ENCODE measurements around the gene UBE2E2.

DNA sequence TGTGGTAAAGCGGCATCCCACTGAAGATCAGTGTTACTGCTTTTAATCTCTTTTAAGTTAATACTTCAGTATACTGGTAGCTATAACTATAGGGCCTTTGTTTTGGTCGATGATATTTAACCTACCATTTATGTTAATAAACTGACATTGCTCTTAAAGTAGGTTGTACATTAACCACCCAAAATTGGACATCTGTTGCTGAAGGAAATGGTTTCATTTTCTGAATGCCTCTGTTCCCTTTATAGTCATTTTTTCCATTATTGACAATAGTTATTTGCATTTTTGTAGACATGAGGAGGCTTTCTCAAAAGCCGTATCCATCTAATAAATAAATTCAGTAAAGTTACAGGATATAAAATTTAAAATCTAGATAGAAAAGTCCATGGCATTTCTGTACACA, 350.2 kb downstream of the UBE2E2 start:
- TF ChIP-seq CTCF (conservative IDR thresholded peaks at IDR 0.05; ENCODE audit: low read length) (no peak), EZH2phosphoT487 (IDR thresholded peaks at IDR 0.05; ENCODE audit: borderline replicate concordance, low read depth, low read length) (no peak)

Measured in OCI-LY7 (cell line).